Spleen (tissue), 7 donors: ENCODE measurements around the gene PPIA.

Source experiments
- POLR2A ChIP-seq, 3 donors: fragments of 450-650 bp; IDR thresholded peaks; one replicate each; pipeline ENCODE4 v1.5.1; 2017; ENCODE audit warnings: antibody characterized with exemption in 3 of 3, mild to moderate bottlenecking in 1 of 3
- TF ChIP-seq, protein P1 (sequence below), 11 experiments: fragments of 200-600 bp in 7 of 11; fragments of 450-650 bp in 4 of 11; sonication (generic) in 4 of 11; IDR thresholded peaks in 8 of 11; conservative IDR thresholded peaks in 3 of 11; 1 replicate in 7 of 11; 2 replicates in 4 of 11; pipeline versions ENCODE4 v1.4.0 to v1.8.0; 2016 to 2021; ENCODE audit warnings: antibody characterized with exemption in 11 of 11, inconsistent platforms in 4 of 11, mild to moderate bottlenecking in 1 of 11
- donor health status: DM: no; HTN: no; CAD: no; lungs with moderate emphysema.
- donor health status: DM: no; HTN: no; CAD: no.
- donor health status: DM: no; HTN: no; CAD: no.

DNA sequence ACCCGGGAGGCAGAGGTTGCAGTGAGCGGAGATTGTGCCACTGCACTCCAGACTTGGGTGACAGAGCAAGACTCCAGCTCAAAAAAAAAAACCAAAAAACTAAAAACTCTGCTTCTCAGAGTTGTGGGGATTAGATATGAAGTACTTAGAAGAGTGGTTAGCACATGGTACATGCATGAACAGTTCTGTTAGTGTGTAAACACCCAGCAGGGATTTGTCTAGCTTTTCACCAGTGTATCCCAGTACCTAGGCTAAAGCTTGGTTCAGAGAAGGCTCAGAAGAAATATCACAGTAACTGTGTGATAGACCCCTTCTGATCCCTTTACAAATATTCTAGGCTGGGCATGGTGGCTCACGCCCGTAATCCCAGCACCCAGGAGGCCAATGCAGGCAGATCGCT lies 9.5 kb downstream of the PPIA start:
- TF ChIP-seq POLR2A (IDR thresholded peaks at IDR 0.05): no peak
- TF ChIP-seq, protein P1, sequence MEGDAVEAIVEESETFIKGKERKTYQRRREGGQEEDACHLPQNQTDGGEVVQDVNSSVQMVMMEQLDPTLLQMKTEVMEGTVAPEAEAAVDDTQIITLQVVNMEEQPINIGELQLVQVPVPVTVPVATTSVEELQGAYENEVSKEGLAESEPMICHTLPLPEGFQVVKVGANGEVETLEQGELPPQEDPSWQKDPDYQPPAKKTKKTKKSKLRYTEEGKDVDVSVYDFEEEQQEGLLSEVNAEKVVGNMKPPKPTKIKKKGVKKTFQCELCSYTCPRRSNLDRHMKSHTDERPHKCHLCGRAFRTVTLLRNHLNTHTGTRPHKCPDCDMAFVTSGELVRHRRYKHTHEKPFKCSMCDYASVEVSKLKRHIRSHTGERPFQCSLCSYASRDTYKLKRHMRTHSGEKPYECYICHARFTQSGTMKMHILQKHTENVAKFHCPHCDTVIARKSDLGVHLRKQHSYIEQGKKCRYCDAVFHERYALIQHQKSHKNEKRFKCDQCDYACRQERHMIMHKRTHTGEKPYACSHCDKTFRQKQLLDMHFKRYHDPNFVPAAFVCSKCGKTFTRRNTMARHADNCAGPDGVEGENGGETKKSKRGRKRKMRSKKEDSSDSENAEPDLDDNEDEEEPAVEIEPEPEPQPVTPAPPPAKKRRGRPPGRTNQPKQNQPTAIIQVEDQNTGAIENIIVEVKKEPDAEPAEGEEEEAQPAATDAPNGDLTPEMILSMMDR (IDR thresholded peaks at IDR 0.05 in 8 of 11, conservative IDR thresholded peaks at IDR 0.05 in 3 of 11): no peak
